Right atrium auricular region (tissue), 2 donors: ENCODE measurements around the gene SCYGR1. TPM values are rescaled to one million over a fixed set of nuclear protein-coding genes. Genes with fewer than 3 reads are reported as not detected.

Experiments
- total RNA-seq, 2 donors: library from RNA; depleted of rRNA; stranded (reverse); fragments of >200 nt; gene quantifications; one replicate each; pipeline ENCODE4 v1.1.0, GENCODE V29; 2016

SCYGR1 gene
- total RNA-seq, 2 donors from 2014 or later = not detected

Other genes starting within 250 kb of the SCYGR1 start
- 10 to 100 TPM in 1 of 2 donors, 1 to 10 TPM in 1; 3.8 to 10.0 TPM for gene COL4A4, start 223.7 kb downstream of the SCYGR1 start, total RNA-seq
- 1 to 10 TPM; 2.7 to 8.0 TPM for gene COL4A3, start 223.3 kb downstream of the SCYGR1 start, total RNA-seq
- gene MFF, start 62.7 kb downstream of the SCYGR1 start, total RNA-seq = 100 to 1,000 TPM in 1 of 2 donors, 10 to 100 TPM in 1; 93.1 to 116 TPM
- not detected for gene TM4SF20, start 8.6 kb downstream of the SCYGR1 start, total RNA-seq
- gene AGFG1, start 84.2 kb upstream of the SCYGR1 start, total RNA-seq = 10 to 100 TPM; 47.8 to 75.7 TPM
- gene SCYGR2, start 210.9 kb upstream of the SCYGR1 start, total RNA-seq = not detected
- not detected for gene SCYGR3, start 226.9 kb upstream of the SCYGR1 start, total RNA-seq
- not detected for gene SCYGR4, start 229.5 kb upstream of the SCYGR1 start, total RNA-seq